Measurements from ENCODE around the gene ANKRD55.
"Not testable (repeated sequence)": the region's sequence is repeated elsewhere in the genome, so short reads cannot be mapped to it uniquely, and the experiment has no call there.

The ANKRD55 gene

DNA sequence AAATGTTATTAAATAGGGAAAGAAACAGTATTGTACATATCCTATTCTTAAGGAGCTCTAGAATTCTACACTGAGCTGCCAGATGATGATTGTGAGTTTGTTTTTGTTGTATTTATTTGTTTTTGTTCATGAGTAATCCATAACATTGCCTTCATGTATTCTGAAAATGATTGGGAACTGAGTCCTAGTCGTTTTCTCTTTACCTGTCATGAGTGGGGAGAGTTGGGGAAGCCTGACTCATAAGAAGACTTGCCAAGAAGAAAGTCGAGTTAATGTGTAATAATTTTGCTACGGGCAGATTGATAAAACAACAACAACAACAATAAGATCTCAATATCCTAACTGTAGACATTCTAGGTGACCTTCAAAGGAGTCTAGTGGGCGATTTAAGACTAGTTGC lies 103.8 kb downstream of the ANKRD55 start:
- no peak overlapping the region for H3K4me3 ChIP-seq (ENCODE audit: low read depth, low read length)
- in situ Hi-C loops (cut with HindIII; ENCODE audit: low sequenced_read_pairs), result no loop called here
- TF ChIP-seq, protein P1, sequence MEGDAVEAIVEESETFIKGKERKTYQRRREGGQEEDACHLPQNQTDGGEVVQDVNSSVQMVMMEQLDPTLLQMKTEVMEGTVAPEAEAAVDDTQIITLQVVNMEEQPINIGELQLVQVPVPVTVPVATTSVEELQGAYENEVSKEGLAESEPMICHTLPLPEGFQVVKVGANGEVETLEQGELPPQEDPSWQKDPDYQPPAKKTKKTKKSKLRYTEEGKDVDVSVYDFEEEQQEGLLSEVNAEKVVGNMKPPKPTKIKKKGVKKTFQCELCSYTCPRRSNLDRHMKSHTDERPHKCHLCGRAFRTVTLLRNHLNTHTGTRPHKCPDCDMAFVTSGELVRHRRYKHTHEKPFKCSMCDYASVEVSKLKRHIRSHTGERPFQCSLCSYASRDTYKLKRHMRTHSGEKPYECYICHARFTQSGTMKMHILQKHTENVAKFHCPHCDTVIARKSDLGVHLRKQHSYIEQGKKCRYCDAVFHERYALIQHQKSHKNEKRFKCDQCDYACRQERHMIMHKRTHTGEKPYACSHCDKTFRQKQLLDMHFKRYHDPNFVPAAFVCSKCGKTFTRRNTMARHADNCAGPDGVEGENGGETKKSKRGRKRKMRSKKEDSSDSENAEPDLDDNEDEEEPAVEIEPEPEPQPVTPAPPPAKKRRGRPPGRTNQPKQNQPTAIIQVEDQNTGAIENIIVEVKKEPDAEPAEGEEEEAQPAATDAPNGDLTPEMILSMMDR (IDR thresholded peaks at IDR 0.05; ENCODE audit: low read depth, low read length), result no peak
- DNase-seq (ENCODE audit: low read depth, low spot score), result no peak

DNA sequence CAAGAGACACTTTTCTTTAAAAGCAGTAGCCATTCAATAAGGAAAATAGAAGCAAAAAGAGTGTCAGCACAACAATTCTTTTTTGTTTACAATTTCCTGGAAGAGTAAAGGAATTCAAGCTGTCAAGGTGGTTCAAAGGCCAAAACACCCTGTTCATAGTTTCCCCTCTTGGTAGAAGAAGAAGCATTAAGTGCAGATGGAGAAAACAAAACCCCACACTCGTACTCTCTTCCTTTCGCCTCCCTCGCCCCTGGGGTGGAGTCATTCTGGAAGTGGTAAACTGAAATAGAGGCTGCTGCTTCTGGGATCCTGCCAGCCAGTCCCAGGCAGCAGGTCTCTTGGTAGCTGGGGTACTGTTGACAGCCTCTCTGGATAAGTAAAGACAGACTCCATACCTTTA lies 105.0 kb downstream of the ANKRD55 start:
- in situ Hi-C loops (cut with HindIII; ENCODE audit: low sequenced_read_pairs), result no loop called here
- DNase-seq (ENCODE audit: low read depth, low spot score), result no peak
- no peak overlapping the region for H3K4me3 ChIP-seq (ENCODE audit: low read depth, low read length)
- TF ChIP-seq, protein P1 (IDR thresholded peaks at IDR 0.05; ENCODE audit: low read depth, low read length), result no peak

DNA sequence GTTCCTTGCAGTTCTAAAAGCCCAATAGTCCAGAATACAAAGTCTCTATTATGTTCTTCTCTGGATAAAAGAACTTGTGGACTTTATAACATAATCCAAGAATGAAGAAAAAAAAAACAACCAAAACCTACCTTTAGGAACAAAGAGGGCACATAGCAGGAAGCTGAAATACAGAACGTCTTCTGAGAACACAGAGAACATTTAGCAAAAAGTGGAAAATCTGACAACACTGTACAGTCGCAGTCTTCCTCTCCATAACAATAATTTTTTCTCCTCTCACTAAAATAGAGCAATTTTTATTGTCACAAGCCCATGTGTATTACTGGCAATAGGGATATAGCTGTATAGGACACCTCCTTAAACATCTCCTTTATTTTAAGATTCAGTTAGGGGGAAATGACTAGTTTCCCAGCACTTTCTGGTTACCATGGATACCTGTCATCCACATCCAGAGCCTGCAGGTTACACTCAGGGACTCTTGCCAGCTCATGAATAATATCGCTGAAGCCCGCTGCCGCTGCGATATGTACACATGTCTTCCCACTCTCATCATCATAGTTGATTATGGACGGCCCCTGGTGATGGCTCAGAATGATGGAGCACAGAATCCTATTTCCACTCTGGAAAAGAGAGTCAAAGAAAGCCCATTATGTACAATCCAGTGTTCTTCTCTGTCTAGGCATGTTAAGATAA lies 106.5 kb downstream of the ANKRD55 start:
- TF ChIP-seq, protein P1 (IDR thresholded peaks at IDR 0.05; ENCODE audit: low read depth, low read length), result no peak
- no peak overlapping the region for H3K4me3 ChIP-seq (ENCODE audit: low read depth, low read length)
- DNase-seq (ENCODE audit: low read depth, low spot score), result peak; percentile 58
- in situ Hi-C loops (cut with HindIII; ENCODE audit: low sequenced_read_pairs), result no loop called here

DNA sequence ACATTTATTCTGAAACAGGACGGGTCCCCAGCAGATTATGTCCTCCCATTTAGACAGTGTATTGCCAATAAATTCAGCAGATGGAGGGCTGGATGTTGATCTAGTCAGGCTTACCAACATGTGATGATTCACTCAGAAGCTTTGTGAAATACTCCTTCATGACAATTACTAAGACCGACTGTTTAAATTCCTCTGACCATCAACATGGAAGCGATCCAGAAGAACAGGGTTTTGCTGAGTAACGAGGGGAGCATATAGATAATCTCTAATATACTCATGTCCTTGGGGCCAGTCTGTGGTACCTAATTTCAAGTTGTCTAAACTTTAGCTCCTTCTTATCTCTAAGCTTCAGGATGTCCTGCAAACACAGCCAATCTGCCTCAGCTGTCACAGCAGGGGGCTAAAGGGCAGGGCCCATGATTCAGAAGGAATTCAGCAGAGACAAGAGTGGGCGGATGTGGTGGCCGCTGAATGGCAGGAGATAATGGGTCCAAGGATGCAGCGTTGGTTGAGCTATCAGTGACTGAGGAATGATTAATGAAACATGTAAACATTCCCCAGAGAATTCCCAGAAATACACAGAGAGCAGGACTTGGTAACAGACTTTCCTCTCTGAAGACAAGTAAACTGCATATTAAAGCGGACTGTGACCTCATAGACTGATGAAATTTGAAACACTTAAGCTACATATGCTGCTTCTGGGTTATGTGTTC lies 109.4 kb downstream of the ANKRD55 start:
- TF ChIP-seq, protein P1 (IDR thresholded peaks at IDR 0.05; ENCODE audit: low read depth, low read length), result no peak
- in situ Hi-C loops (cut with HindIII; ENCODE audit: low sequenced_read_pairs), result no loop called here
- no peak overlapping the region for H3K4me3 ChIP-seq (ENCODE audit: low read depth, low read length)
- peak; percentile 98 for DNase-seq (ENCODE audit: low read depth, low spot score)

DNA sequence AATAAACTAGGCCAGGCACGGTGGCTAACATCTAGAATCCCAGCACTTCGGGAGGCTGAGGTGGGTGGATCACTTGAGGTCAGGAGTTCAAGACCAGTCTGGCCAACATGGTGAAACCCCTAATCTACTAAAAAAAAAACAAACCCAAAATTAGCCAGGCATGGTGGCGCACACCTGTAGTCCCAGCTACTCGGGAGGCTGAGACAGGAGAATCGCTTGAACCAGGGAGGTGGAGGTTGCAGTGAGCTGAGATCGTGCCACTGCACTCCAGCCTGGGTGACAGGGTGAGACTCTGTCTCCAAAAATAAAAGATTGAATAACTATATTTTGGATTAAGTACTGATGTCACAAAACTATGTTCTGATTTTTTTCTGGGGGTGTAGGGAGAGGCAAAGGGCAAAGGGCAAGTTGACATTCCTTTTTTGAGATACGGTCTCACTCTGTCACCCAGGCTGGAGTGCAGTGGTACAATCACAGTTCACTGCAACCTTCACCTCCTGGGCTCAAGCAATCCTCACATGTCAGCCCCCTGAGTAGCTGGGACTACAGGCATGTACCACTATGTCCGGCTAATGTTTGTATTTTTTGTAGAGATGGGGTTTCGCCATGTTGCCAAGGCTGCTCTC lies 110.7 kb downstream of the ANKRD55 start:
- in situ Hi-C loops (cut with HindIII; ENCODE audit: low sequenced_read_pairs); H3K4me3 ChIP-seq (ENCODE audit: low read depth, low read length); DNase-seq (ENCODE audit: low read depth, low spot score): not testable (repeated sequence)

DNA sequence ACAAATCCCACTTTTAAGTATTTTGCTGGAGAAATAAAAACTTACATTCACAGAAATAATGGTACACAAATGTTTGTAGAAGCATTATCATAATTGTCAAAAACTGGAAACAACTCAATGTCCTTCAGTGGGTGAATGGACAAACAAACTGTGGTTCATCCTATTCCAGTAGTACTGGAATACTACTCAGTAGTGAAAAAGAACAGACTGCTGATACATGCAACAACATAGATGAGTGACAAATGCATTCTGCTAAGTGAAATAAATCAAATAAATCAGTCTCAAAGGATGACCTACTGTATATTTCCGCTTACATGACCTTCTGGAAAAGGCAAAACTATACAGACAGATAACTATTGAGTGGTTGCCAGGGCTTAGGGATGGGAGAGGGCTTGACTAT lies 114.1 kb downstream of the ANKRD55 start:
- H3K4me3 ChIP-seq (ENCODE audit: low read depth, low read length), result no peak overlapping the region
- in situ Hi-C loops (cut with HindIII; ENCODE audit: low sequenced_read_pairs), result no loop called here
- TF ChIP-seq, protein P1 (IDR thresholded peaks at IDR 0.05; ENCODE audit: low read depth, low read length), result no peak
- DNase-seq (ENCODE audit: low read depth, low spot score), result no peak

Data from astrocyte of the spinal cord (primary cell).